ENCODE data around the gene HECW1.
A peak's percentile ranks its signal among the peaks of the same experiment; 100 is the strongest.
"Not testable (repeated sequence)": the region's sequence is repeated elsewhere in the genome, so short reads cannot be mapped to it uniquely, and the experiment has no call there.

The HECW1 gene

GRCh38 chr7:43130347-43130746 lies 17.9 kb downstream of the HECW1 start:
- peaks cover 0 to 18% (median 0%) of the 10 kb centered on the region in 11 experiments; a peak in 3 of 22 replicates for H3K9me3 ChIP-seq (replicated peaks in 1 of 11)
- no peak overlapping the region for H3K9ac ChIP-seq
- no peak for TF ChIP-seq Cebpa-rat (IDR thresholded peaks at IDR 0.05)
- peaks cover 0 to 17% (median 0%) of the 10 kb centered on the region in 11 experiments; a peak in 5 of 22 replicates for H3K36me3 ChIP-seq
- H3K4me1 ChIP-seq, result peaks cover 0 to 5% (median 0%) of the 10 kb centered on the region in 10 experiments; a peak in 1 of 20 replicates
- no peak overlapping the region for H3K4me2 ChIP-seq
- no peaks in the 10 kb centered on the region for H3K27me3 ChIP-seq
- H3K4me3 ChIP-seq, result no peak overlapping the region
- H3K27ac ChIP-seq, result no peak overlapping the region
- H4K20me1 ChIP-seq, result no peaks in the 10 kb centered on the region

GRCh38 chr7:43135129-43135528 lies 22.7 kb downstream of the HECW1 start:
- H3K4me3 ChIP-seq, result no peak overlapping the region
- H3K36me3 ChIP-seq, result peaks cover 0 to under 1% (median 0%) of the 10 kb centered on the region in 11 experiments; a peak in 2 of 22 replicates
- no peaks in the 10 kb centered on the region for H4K20me1 ChIP-seq
- no peak overlapping the region for H3K9ac ChIP-seq
- no peaks in the 10 kb centered on the region for H3K27me3 ChIP-seq
- H3K4me1 ChIP-seq, result peaks cover 0 to 7% (median 5%) of the 10 kb centered on the region in 10 experiments; a peak in 5 of 20 replicates
- H3K9me3 ChIP-seq (replicated peaks in 1 of 11), result no peaks in the 10 kb centered on the region
- no peak overlapping the region for H3K4me2 ChIP-seq
- TF ChIP-seq Cebpa-rat (IDR thresholded peaks at IDR 0.05), result no peak
- no peak overlapping the region for H3K27ac ChIP-seq

GRCh38 chr7:43136064-43136463 lies 23.6 kb downstream of the HECW1 start:
- H3K9me3 ChIP-seq (replicated peaks in 1 of 11), result no peaks in the 10 kb centered on the region
- peaks cover 0 to 7% (median 5%) of the 10 kb centered on the region in 10 experiments; a peak in 5 of 20 replicates for H3K4me1 ChIP-seq
- no peak overlapping the region for H3K4me3 ChIP-seq
- no peak for TF ChIP-seq Cebpa-rat (IDR thresholded peaks at IDR 0.05)
- peaks cover 0 to 7% (median 0%) of the 10 kb centered on the region in 11 experiments; a peak in 2 of 22 replicates for H3K36me3 ChIP-seq
- H3K27ac ChIP-seq, result no peak overlapping the region
- no peaks in the 10 kb centered on the region for H3K27me3 ChIP-seq
- no peaks in the 10 kb centered on the region for H4K20me1 ChIP-seq
- H3K9ac ChIP-seq, result no peak overlapping the region
- peak overlapping the region in 3 of 11 experiments; percentile 7 to 16 (median 14); a peak in 2 of 22 replicates for H3K4me2 ChIP-seq

DNA sequence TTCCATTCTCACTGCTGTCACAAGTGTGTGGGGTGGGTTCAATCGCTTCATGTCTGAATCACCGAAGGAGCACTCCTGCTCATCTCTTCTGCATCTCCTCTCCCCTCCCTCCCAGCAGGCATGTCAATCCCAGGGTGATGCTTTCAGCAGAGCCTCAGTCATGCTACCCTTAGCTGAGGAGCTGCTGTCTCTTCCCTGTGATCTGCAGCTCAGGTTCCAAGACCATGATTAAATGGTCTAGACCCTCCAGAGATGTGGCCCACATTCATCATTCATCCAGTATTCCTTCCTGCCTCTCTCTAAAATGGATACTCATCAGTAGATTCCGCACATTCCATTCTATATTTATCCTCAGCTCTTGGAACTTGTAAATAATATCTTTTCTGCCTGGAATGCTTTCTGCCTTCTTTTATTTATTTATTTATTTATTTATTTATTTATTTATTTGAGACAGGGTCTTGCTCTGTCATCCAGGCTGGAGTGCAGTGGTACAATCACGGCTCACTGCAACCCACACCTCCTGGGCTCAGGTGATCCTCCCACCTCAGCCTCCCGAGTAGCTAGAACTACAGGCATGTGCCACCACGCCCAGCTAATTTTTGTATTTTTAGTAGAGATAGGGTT lies 24.8 kb downstream of the HECW1 start:
- not testable (repeated sequence) for H3K27me3 ChIP-seq; H3K4me1 ChIP-seq; H3K36me3 ChIP-seq; H3K9ac ChIP-seq; H3K9me3 ChIP-seq (replicated peaks in 1 of 11); H3K4me2 ChIP-seq; H4K20me1 ChIP-seq; H3K4me3 ChIP-seq; H3K27ac ChIP-seq

- Histone ChIP-seq H3K4me1 (peaks cover 0 to 7% (median under 1%) of the 10 kb centered on the region in 10 experiments; a peak in 4 of 20 replicates), H3K9me3 (replicated peaks in 1 of 11) (no peaks in the 10 kb centered on the region), H3K27me3 (no peaks in the 10 kb centered on the region), H3K27ac (no peak overlapping the region), H3K36me3 (peaks cover 0 to 10% (median 0%) of the 10 kb centered on the region in 11 experiments; a peak in 3 of 22 replicates), H3K4me2 (no peak overlapping the region), H3K4me3 (no peak overlapping the region), H3K9ac (no peak overlapping the region), H4K20me1 (no peaks in the 10 kb centered on the region)
- no peak for TF ChIP-seq Cebpa-rat (IDR thresholded peaks at IDR 0.05)
Observed at GRCh38 chr7:43137811-43138210, 25.4 kb downstream of the HECW1 start.

DNA sequence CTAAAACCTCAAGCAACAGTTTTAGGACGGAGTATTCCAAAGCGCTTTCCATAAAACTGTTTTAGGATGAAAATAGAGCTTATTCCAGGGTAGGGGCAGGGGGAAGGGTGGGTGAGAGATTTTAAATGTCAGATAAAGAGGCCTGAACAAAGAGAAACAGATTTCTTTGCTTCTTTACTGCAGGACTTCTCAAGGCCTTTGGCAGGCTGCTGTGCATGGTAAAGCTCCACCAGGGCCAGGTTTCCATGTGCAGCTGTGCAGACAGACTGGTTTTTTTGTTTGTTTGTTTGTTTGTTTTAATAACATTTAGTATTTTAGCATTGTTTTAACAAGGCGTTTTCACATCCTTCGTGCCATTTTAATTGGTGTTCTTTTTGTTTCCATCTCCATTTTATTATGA lies 26.3 kb downstream of the HECW1 start:
- no peak for TF ChIP-seq Cebpa-rat (IDR thresholded peaks at IDR 0.05)
- H3K4me1 ChIP-seq, result peaks cover 0 to 7% (median 0%) of the 10 kb centered on the region in 10 experiments; a peak in 4 of 20 replicates
- no peak overlapping the region for H3K4me3 ChIP-seq
- peaks cover 0 to 10% (median 0%) of the 10 kb centered on the region in 11 experiments; a peak in 4 of 22 replicates for H3K36me3 ChIP-seq
- no peak overlapping the region for H3K27ac ChIP-seq
- 0 out of 22 replicates have a peak, but pooled peaks cover 0 to 4% (median 0%) of the 10 kb centered on the region in 11 experiments for H3K9me3 ChIP-seq (replicated peaks in 1 of 11)
- H3K4me2 ChIP-seq, result no peak overlapping the region
- no peaks in the 10 kb centered on the region for H3K27me3 ChIP-seq
- no peaks in the 10 kb centered on the region for H4K20me1 ChIP-seq
- H3K9ac ChIP-seq, result no peak overlapping the region

DNA sequence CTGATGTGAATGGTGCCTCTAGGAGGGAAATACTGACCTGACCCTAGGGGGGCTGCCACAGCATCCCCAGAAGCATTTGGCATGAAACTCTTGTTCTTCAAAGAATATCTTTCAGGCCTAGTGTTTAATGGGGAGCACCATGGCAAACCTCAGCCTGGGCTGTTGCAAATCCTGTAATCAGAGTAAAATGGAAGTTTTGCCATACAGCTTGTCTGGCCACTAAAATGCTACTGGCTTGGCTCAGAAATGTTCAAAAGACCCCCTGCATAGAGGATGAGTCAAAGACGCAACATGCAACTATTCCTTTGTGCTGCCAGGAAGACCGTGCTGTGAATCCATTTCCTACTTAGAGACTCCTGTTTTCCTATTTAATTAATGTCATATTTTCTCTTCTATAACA lies 26.7 kb downstream of the HECW1 start:
- Histone ChIP-seq H3K9me3 (replicated peaks in 1 of 11) (0 out of 22 replicates have a peak, but pooled peaks cover 0 to 4% (median 0%) of the 10 kb centered on the region in 11 experiments), H3K4me2 (no peak overlapping the region), H3K4me3 (no peak overlapping the region), H4K20me1 (no peaks in the 10 kb centered on the region), H3K9ac (no peak overlapping the region), H3K27me3 (no peaks in the 10 kb centered on the region), H3K4me1 (peaks cover 0 to 7% (median 0%) of the 10 kb centered on the region in 10 experiments; a peak in 4 of 20 replicates), H3K27ac (no peak overlapping the region), H3K36me3 (peaks cover 0 to 11% (median 0%) of the 10 kb centered on the region in 11 experiments; a peak in 5 of 22 replicates)
- no peak for TF ChIP-seq Cebpa-rat (IDR thresholded peaks at IDR 0.05)

GRCh38 chr7:43140186-43140585 lies 27.7 kb downstream of the HECW1 start:
- Histone ChIP-seq H3K9ac (no peak overlapping the region), H3K4me2 (no peak overlapping the region), H3K4me3 (no peak overlapping the region), H4K20me1 (no peaks in the 10 kb centered on the region), H3K27ac (no peak overlapping the region), H3K9me3 (replicated peaks in 1 of 11) (peaks cover 0 to 6% (median 0%) of the 10 kb centered on the region in 11 experiments; a peak in 1 of 22 replicates), H3K4me1 (peaks cover 0 to 7% (median 0%) of the 10 kb centered on the region in 10 experiments; a peak in 4 of 20 replicates), H3K36me3 (peaks cover 0 to 11% (median 0%) of the 10 kb centered on the region in 11 experiments; a peak in 5 of 22 replicates), H3K27me3 (no peaks in the 10 kb centered on the region)
- TF ChIP-seq Cebpa-rat (IDR thresholded peaks at IDR 0.05), result no peak

GRCh38 chr7:43141091-43141490 lies 28.6 kb downstream of the HECW1 start:
- no peak for TF ChIP-seq Cebpa-rat (IDR thresholded peaks at IDR 0.05)
- H3K9ac ChIP-seq, result no peak overlapping the region
- H3K36me3 ChIP-seq, result peaks cover 0 to 11% (median 0%) of the 10 kb centered on the region in 11 experiments; a peak in 5 of 22 replicates
- H4K20me1 ChIP-seq, result no peaks in the 10 kb centered on the region
- no peak overlapping the region for H3K4me3 ChIP-seq
- H3K4me2 ChIP-seq, result 0 out of 22 replicates have a peak overlapping the region, but pooled peaks of 1 of the 11 experiments have one; percentile 6
- peaks cover 0 to 4% (median 0%) of the 10 kb centered on the region in 10 experiments; a peak in 4 of 20 replicates for H3K4me1 ChIP-seq
- no peak overlapping the region for H3K27ac ChIP-seq
- no peaks in the 10 kb centered on the region for H3K27me3 ChIP-seq
- peaks cover 0 to 11% (median 0%) of the 10 kb centered on the region in 11 experiments; a peak in 1 of 22 replicates for H3K9me3 ChIP-seq (replicated peaks in 1 of 11)

Measured in BLaER1 treated with 17β-estradiol and CSF1 and Interleukin-3, amounts not matched to agents 10 nM and 100 nM (cell line).